Loucy (cell line): Measurements from ENCODE around the gene IRX3.

ENCODE experiments used
- H2AFZ ChIP-seq: fragments of 200-600 bp; sonication (generic); 2 replicates; pipeline ENCODE4 v1.6.0; 2016; ENCODE audit warnings: antibody characterized with exemption, mild to moderate bottlenecking, low read length, moderate library complexity
- H3F3A ChIP-seq: fragments of 200-600 bp; 2 replicates; pipeline ENCODE4 v1.6.0; 2016; ENCODE audit warnings: antibody characterized with exemption, low read depth, mild to moderate bottlenecking
- H3K27me3 ChIP-seq: fragments of 200-600 bp; sonication (generic); 2 replicates; pipeline ENCODE4 v1.6.1; 2014; ENCODE audit warnings: low read length, mild to moderate bottlenecking; ENCODE audit not compliant: insufficient read depth, poor library complexity, severe bottlenecking
- H3K36me3 ChIP-seq: fragments of 200-600 bp; sonication (generic); 2 replicates; pipeline ENCODE4 v1.6.1; 2016; ENCODE audit warnings: low read length; ENCODE audit not compliant: insufficient read depth
- H3K4me1 ChIP-seq: fragments of 200-600 bp; sonication (generic); 2 replicates; pipeline ENCODE4 v1.5.1; 2014; ENCODE audit warnings: low read length, mild to moderate bottlenecking; ENCODE audit not compliant: insufficient read depth, poor library complexity, severe bottlenecking
- H3K4me2 ChIP-seq: fragments of 200-600 bp; sonication (generic); 2 replicates; pipeline ENCODE4 v1.6.0; 2014; ENCODE audit warnings: antibody characterized with exemption, low read length, low read depth, mild to moderate bottlenecking; ENCODE audit not compliant: poor library complexity, severe bottlenecking
- H3K4me3 ChIP-seq: fragments of 200-600 bp; sonication (generic); 2 replicates; pipeline ENCODE4 v1.5.1; 2014; ENCODE audit warnings: low read length, mild to moderate bottlenecking, mixed read lengths; ENCODE audit not compliant: poor library complexity, severe bottlenecking
- H3K79me2 ChIP-seq: fragments of 200-600 bp; sonication (generic); 2 replicates; pipeline ENCODE4 v1.6.1; 2014; ENCODE audit warnings: low read length; ENCODE audit not compliant: insufficient read depth
- H3K9ac ChIP-seq: fragments of 200-600 bp; sonication (generic); 2 replicates; pipeline ENCODE4 v1.6.0; 2014; ENCODE audit warnings: mild to moderate bottlenecking, low read depth, low read length, moderate library complexity; ENCODE audit not compliant: poor library complexity, severe bottlenecking
- H3K9me2 ChIP-seq: fragments of 200-600 bp; sonication (generic); replicated peaks from 2 replicates; pipeline ENCODE4 v1.6.1; 2016; ENCODE audit warnings: low read depth, low read length, mixed read lengths
- H3K9me3 ChIP-seq: fragments of 200-600 bp; sonication (generic); 2 replicates; pipeline ENCODE4 v1.6.1; 2014; ENCODE audit warnings: mild to moderate bottlenecking, antibody characterized with exemption, low read length, low read depth; ENCODE audit not compliant: insufficient read depth
- H4K20me1 ChIP-seq: fragments of 200-600 bp; sonication (generic); 2 replicates; pipeline ENCODE4 v1.6.0; 2014; ENCODE audit warnings: antibody characterized with exemption, low read length, mild to moderate bottlenecking; ENCODE audit not compliant: insufficient read depth, poor library complexity, severe bottlenecking
- CTCF ChIP-seq: fragments of 200-600 bp; sonication (generic); conservative IDR thresholded peaks from 2 replicates; pipeline ENCODE4 v1.5.1; 2014; ENCODE audit warnings: mild to moderate bottlenecking, antibody characterized with exemption, low read length
- EZH2phosphoT487 ChIP-seq: fragments of 200-600 bp; IDR thresholded peaks from 2 replicates; pipeline ENCODE4 v1.6.1; 2018; ENCODE audit warnings: antibody characterized with exemption, mild to moderate bottlenecking, moderate library complexity, borderline replicate concordance

Gene IRX3

GRCh38 chr16:54245788-54246453 is 40.7 kb downstream of the IRX3 start:
- no peaks in the 10 kb centered on the region for H3K9me2 ChIP-seq
- no peaks in the 10 kb centered on the region for H3K79me2 ChIP-seq
- H3K4me1 ChIP-seq, result no peaks in the 10 kb centered on the region
- TF ChIP-seq CTCF (no peak), EZH2phosphoT487 (no peak)
- no peaks in the 10 kb centered on the region for H3K9me3 ChIP-seq
- H3K4me3 ChIP-seq, result no peak overlapping the region
- H3K36me3 ChIP-seq, result no peaks in the 10 kb centered on the region
- no peak overlapping the region for H2AFZ ChIP-seq
- no peaks in the 10 kb centered on the region for H3K27me3 ChIP-seq
- no peak overlapping the region for H3K9ac ChIP-seq
- H3F3A ChIP-seq, result no peaks in the 10 kb centered on the region
- H3K4me2 ChIP-seq, result no peak overlapping the region
- no peaks in the 10 kb centered on the region for H4K20me1 ChIP-seq

GRCh38 chr16:54244061-54244886 is 42.3 kb downstream of the IRX3 start:
- no peak overlapping the region for H3K9ac ChIP-seq
- H3K9me2 ChIP-seq, result no peaks in the 10 kb centered on the region
- H3K9me3 ChIP-seq, result no peaks in the 10 kb centered on the region

GRCh38 chr16:54243202-54243601 is 43.4 kb downstream of the IRX3 start:
- Histone ChIP-seq H3K4me3 (no peak overlapping the region), H3K9me2 (no peaks in the 10 kb centered on the region), H3K9me3 (no peaks in the 10 kb centered on the region), H3K36me3 (no peaks in the 10 kb centered on the region), H4K20me1 (no peaks in the 10 kb centered on the region), H3K4me2 (no peak overlapping the region), H2AFZ (no peak overlapping the region), H3K4me1 (no peaks in the 10 kb centered on the region), H3K79me2 (no peaks in the 10 kb centered on the region), H3F3A (no peaks in the 10 kb centered on the region), H3K9ac (no peak overlapping the region), H3K27me3 (no peaks in the 10 kb centered on the region)
- no peak for TF ChIP-seq EZH2phosphoT487
- TF ChIP-seq CTCF, result no peak

More at GRCh38 chr16:54244061-54244886, 42.3 kb downstream of the IRX3 start:
- Histone ChIP-seq H3K4me2 (no peak overlapping the region), H2AFZ (no peak overlapping the region), H4K20me1 (no peaks in the 10 kb centered on the region), H3K4me3 (no peak overlapping the region), H3K79me2 (no peaks in the 10 kb centered on the region), H3K36me3 (no peaks in the 10 kb centered on the region), H3K27me3 (no peaks in the 10 kb centered on the region), H3K4me1 (no peaks in the 10 kb centered on the region), H3F3A (no peaks in the 10 kb centered on the region)
- TF ChIP-seq EZH2phosphoT487 (no peak), CTCF (no peak)
